Iris pigment epithelial cell (primary cell): ENCODE data around the gene AIMP2.
"Not testable (repeated sequence)": the region's sequence is repeated elsewhere in the genome, so short reads cannot be mapped to it uniquely, and the experiment has no call there.

ENCODE experiments used
- DNase-seq: peaks from one replicate; pipeline ENCODE4 v3.0.0-alpha.2; 2011; ENCODE audit warnings: low read depth

The AIMP2 gene

GRCh38 chr7:6008668-6009611 lies at the start of gene AIMP2, which contains the start of gene PMS2:
Gene AIMP2, plus strand, starts transcription at chr7:6009272. Its CDS starts 92 bp downstream, at chr7:6009364.
Gene PMS2, minus strand, starts transcription at chr7:6009049. Its CDS starts 30 bp downstream, at chr7:6009019.
- DNase-seq = peak; percentile 99

GRCh38 chr7:5963205-5963604 lies 45.9 kb upstream of the AIMP2 start:
- not testable (repeated sequence) for DNase-seq

GRCh38 chr7:5963810-5964209 lies 45.3 kb upstream of the AIMP2 start:
- not testable (repeated sequence) for DNase-seq

- not testable (repeated sequence) for DNase-seq
Observed at GRCh38 chr7:5970347-5970911, 38.6 kb upstream of the AIMP2 start, which contains the start of gene RSPH10B. Gene RSPH10B, minus strand, starts transcription at chr7:5970689. Its CDS starts 3,573 bp downstream, at chr7:5967116.

- DNase-seq = not testable (repeated sequence)
Observed at GRCh38 chr7:5973580-5973979, 35.5 kb upstream of the AIMP2 start.

GRCh38 chr7:5979680-5980314 lies 29.3 kb upstream of the AIMP2 start:
- not testable (repeated sequence) for DNase-seq

- not testable (repeated sequence) for DNase-seq
Observed at GRCh38 chr7:5987061-5987460, 22.0 kb upstream of the AIMP2 start.

- DNase-seq = peak; percentile 75
Observed at GRCh38 chr7:5997210-5997808, 11.8 kb upstream of the AIMP2 start.

GRCh38 chr7:6007386-6007785 lies 1.7 kb upstream of the AIMP2 start:
- no peak for DNase-seq

GRCh38 chr7:6007835-6008590 lies 1.1 kb upstream of the AIMP2 start:
- peak; percentile 23 for DNase-seq

- DNase-seq = not testable (repeated sequence)
Observed at GRCh38 chr7:6010370-6010769, 1.3 kb downstream of the AIMP2 start.

GRCh38 chr7:6011541-6011940 lies 2.5 kb downstream of the AIMP2 start:
- no peak for DNase-seq

GRCh38 chr7:6012355-6013104 lies 3.5 kb downstream of the AIMP2 start:
- peak; percentile 61 for DNase-seq

GRCh38 chr7:6015917-6016652 lies 7.0 kb downstream of the AIMP2 start:
- peak; percentile 93 for DNase-seq

GRCh38 chr7:6016653-6016966 lies 7.5 kb downstream of the AIMP2 start:
- no peak for DNase-seq

GRCh38 chr7:6020371-6021286 lies 11.6 kb downstream of the AIMP2 start:
- DNase-seq = no peak

- no peak for DNase-seq
Observed at GRCh38 chr7:6022707-6023106, 13.6 kb downstream of the AIMP2 start.

- no peak for DNase-seq
Observed at GRCh38 chr7:6023974-6024435, 14.9 kb downstream of the AIMP2 start.
